Effector memory CD4-positive, alpha-beta T cell (primary cell): ENCODE results near the gene SLC28A1.

Experiments used
- DNase-seq, 3 donors: peaks; one replicate each; pipeline ENCODE4 v3.0.0-alpha.2; 2020
- H3K27ac ChIP-seq: 2 replicates; pipeline ENCODE4 v1.7.0; 2013; ENCODE audit warnings: mild to moderate bottlenecking, low read length, moderate library complexity; ENCODE audit not compliant: insufficient read depth, poor library complexity, severe bottlenecking
- H3K27me3 ChIP-seq: replicated peaks from 2 replicates; pipeline ENCODE4 v1.7.0; 2013; ENCODE audit warnings: mild to moderate bottlenecking, low read length; ENCODE audit not compliant: insufficient read depth, control insufficient read depth, poor library complexity, severe bottlenecking
- H3K36me3 ChIP-seq: 2 replicates; pipeline ENCODE4 v1.7.0; 2013; ENCODE audit warnings: mild to moderate bottlenecking, low read length, moderate library complexity; ENCODE audit not compliant: control insufficient read depth, insufficient read depth
- H3K4me1 ChIP-seq: 2 replicates; pipeline ENCODE4 v1.7.0; 2013; ENCODE audit warnings: low read length, mild to moderate bottlenecking; ENCODE audit not compliant: control insufficient read depth, insufficient read depth, poor library complexity, severe bottlenecking
- H3K4me3 ChIP-seq: 2 replicates; pipeline ENCODE4 v1.7.0; 2013; ENCODE audit warnings: low read length, low read depth, mild to moderate bottlenecking; ENCODE audit not compliant: insufficient read depth, poor library complexity, severe bottlenecking
- H3K9me3 ChIP-seq: 2 replicates; pipeline ENCODE4 v1.7.0; 2013; ENCODE audit warnings: mild to moderate bottlenecking, low read length, moderate library complexity; ENCODE audit not compliant: control insufficient read depth

The SLC28A1 gene

DNA sequence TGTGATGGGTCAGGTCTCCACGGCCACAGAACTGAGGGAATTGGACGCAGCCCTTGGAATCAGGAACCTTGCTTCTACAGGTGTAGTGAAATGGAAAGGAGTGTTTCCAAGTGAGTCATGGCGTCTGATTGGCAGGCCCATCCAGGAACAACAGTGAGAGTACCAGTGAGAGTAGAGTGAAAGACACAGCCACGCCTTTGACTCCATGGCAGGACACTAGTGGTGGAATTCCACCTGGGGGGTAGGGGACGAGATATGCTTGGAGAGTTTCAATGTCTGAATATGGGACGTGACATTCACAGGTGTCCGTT lies 3.0 kb upstream of the SLC28A1 start:
- H3K9me3 ChIP-seq = no peaks in the 10 kb centered on the region
- DNase-seq = no peak
- no peak overlapping the region for H3K27ac ChIP-seq
- no peaks in the 10 kb centered on the region for H3K36me3 ChIP-seq
- no peak overlapping the region for H3K4me3 ChIP-seq
- no peaks in the 10 kb centered on the region for H3K27me3 ChIP-seq
- H3K4me1 ChIP-seq = no peaks in the 10 kb centered on the region

- Histone ChIP-seq H3K4me3 (no peak overlapping the region), H3K27me3 (no peaks in the 10 kb centered on the region), H3K27ac (no peak overlapping the region), H3K36me3 (no peaks in the 10 kb centered on the region), H3K9me3 (no peaks in the 10 kb centered on the region), H3K4me1 (no peaks in the 10 kb centered on the region)
- DNase-seq = no peak
Observed at GRCh38 chr15:84883466-84883865, 996 bp upstream of the SLC28A1 start.

- H3K36me3 ChIP-seq = no peaks in the 10 kb centered on the region
- H3K4me3 ChIP-seq = no peak overlapping the region
- H3K4me1 ChIP-seq = no peaks in the 10 kb centered on the region
- no peaks in the 10 kb centered on the region for H3K9me3 ChIP-seq
- no peak overlapping the region for H3K27ac ChIP-seq
- DNase-seq = no peak
- no peaks in the 10 kb centered on the region for H3K27me3 ChIP-seq
Observed at GRCh38 chr15:84885801-84886200, 1.3 kb downstream of the SLC28A1 start.

DNA sequence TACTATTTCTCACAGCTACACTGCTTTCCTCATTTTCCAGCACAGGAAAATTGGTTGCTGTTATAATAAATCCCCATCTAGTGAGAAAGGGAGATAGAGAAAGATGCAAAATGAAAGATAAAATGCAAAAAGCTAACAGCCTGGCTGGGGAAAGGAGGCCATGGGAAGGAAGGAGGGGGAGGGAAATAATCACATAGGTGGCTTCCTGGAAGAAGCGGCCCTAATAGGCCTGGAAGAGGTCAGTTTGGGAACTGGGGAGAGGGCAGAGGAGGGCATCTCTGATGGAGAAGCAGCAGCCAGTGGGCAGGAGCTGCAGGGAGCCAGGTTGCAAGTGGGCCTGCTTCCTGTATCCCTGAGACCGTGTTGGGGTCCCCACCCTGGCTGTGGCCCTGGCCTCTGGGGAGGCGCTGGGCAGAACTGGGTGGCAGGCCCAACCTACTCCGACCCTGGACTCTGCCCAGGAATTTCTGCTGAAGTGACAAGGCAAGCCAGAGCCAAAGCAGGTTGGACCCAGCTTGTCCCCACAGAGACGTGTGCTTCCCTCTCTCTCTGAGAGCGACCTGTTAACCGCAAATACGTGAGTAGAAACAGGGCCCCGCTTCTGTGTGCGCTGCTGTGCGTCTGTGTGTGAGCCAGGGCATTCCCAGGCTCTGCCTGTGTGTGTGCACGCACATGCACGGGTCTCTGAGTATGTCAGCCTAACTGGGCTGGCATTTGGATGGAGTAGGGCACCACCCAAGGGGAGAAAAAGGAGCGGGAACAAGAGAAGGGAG lies 1.9 kb downstream of the SLC28A1 start:
- Histone ChIP-seq H3K4me1 (no peaks in the 10 kb centered on the region), H3K27ac (no peak overlapping the region), H3K36me3 (no peaks in the 10 kb centered on the region), H3K4me3 (no peak overlapping the region), H3K9me3 (no peaks in the 10 kb centered on the region), H3K27me3 (no peaks in the 10 kb centered on the region)
- DNase-seq = no peak

DNA sequence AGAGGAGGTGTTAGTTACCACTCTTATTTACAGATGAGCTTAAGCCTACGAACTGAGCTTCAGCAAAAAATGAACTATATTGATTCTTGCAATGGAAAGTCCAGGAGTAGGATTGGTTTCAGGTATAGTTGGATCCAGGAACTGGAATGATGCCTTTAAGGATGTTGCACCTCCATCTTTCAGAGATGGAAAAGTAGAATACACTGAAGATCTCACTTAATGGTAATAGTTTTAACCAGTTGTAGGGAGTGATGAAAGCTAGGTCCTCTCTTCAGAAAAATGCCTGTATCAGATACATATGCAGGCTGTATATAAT lies 2.5 kb downstream of the SLC28A1 start:
- Histone ChIP-seq H3K27me3 (no peaks in the 10 kb centered on the region), H3K4me1 (no peaks in the 10 kb centered on the region), H3K36me3 (no peaks in the 10 kb centered on the region), H3K9me3 (no peaks in the 10 kb centered on the region), H3K27ac (no peak overlapping the region), H3K4me3 (no peak overlapping the region)
- DNase-seq = no peak

DNA sequence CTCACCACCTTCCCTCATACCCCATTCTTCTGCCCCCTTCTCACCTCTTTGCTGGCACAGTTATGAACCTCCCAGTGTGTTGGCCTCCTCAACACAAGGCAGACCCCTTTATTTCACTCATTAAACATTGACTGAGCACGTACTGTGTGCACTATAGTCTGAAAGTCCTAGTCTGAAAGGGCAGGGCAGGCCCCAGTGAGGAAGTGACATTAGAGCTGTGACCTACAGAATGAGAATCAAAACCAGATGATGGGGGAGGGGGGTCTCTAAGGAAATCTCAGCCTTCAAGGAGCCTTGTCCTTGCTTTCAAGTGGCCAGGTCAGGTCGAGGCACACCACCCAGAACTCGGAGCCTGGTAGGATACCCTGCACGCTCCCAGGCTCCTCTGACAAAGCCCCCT lies 3.5 kb downstream of the SLC28A1 start:
- Histone ChIP-seq H3K27me3 (no peaks in the 10 kb centered on the region), H3K4me1 (no peaks in the 10 kb centered on the region), H3K36me3 (no peaks in the 10 kb centered on the region), H3K9me3 (no peaks in the 10 kb centered on the region), H3K4me3 (no peak overlapping the region), H3K27ac (no peak overlapping the region)
- no peak for DNase-seq

- Histone ChIP-seq H3K4me1 (no peaks in the 10 kb centered on the region), H3K27ac (no peak overlapping the region), H3K9me3 (no peaks in the 10 kb centered on the region), H3K27me3 (no peaks in the 10 kb centered on the region), H3K36me3 (no peaks in the 10 kb centered on the region), H3K4me3 (no peak overlapping the region)
- DNase-seq = no peak
Observed at GRCh38 chr15:84888639-84889038, 4.2 kb downstream of the SLC28A1 start.

DNA sequence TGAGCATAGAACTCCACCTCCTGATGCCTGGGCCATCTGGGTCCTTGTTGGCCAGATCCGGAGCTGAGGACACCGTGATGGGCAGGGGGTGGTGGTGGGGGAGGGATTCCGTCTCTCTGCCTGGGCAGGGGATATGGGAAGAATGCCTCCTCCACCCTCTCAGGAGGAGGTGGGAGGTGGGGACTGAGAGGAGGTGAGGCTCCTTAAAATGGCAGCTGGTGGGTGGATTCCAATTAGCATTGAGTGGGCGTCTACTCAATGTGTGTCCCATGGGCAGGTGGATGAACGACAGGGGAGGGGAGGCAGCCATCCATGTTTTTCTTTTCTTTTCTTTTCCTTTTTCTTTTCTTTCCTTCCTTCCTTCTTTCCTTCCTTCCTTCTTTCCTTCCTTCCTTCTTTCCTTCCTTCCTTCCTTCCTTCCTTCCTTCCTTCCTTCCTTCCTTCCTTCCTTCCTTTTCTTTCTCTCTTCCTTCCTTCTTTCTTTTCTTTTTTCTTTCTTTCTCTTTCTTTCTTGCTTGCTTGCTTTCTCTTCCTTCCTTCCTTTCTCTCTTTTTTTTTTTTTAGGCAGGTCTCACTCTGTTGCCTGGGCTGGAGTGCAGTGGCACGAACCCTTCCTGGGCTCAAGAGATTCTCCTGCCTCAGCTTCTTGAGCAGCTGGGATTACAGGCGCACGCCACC lies 5.0 kb downstream of the SLC28A1 start:
- no peak overlapping the region for H3K27ac ChIP-seq
- no peak for DNase-seq
- no peaks in the 10 kb centered on the region for H3K9me3 ChIP-seq
- no peaks in the 10 kb centered on the region for H3K4me1 ChIP-seq
- no peaks in the 10 kb centered on the region for H3K36me3 ChIP-seq
- H3K4me3 ChIP-seq = no peak overlapping the region
- no peaks in the 10 kb centered on the region for H3K27me3 ChIP-seq

DNA sequence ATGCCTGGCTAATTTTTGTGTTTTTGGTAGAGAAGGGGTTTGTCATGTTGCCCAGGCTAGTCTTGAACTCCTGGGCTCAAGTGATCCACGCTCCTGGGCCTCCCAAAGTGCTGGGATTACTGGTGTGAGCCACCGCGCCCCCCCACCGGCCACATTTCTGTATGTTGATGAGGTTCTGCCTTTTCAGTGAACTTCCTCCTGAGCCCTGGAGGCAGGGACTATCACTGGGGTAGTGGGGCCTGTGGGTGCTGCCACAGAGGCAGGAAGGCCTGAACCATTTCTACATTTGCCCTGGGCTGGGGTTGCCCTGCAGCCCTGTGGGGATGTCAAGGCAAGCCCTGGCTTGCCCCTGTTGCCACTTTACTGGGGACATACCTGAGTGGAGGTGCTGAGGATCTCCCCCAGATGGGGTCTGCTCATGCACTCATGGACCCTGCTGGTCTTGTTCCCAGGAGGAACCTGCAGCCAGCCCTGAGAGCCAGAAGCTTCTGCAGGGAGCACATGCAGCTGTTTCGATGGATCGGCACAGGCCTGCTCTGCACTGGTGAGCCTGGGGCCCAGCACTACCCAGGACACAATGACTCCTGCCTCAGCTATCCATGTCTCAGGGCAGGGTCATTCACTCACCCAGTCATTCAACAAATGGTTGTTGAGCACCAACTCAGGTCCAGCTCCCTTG lies 5.7 kb downstream of the SLC28A1 start:
- no peaks in the 10 kb centered on the region for H3K27me3 ChIP-seq
- DNase-seq = no peak
- H3K4me1 ChIP-seq = no peaks in the 10 kb centered on the region

DNA sequence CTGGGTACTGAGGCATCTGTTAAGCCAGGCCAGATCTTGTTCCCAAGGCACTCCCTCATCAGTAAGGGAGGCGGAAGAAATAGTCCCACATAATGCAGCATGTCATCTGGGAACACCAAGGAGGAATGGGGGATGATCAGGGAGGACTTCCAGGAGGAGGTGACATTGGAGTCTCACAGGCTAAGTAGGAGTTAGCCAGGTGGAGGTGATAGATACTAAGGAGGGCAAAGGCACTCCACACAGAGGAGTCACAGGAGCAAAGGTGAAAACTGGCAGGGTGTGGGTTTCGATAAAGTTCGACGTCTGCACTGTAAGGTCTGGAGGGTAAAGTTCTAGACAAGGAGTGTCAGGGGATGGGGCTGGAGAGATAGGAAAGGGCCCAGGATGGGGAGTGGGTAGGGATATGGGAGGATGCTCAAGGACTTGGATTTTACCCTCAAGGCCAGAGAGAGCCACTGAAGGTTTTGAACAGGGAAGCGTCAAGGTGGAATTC lies 6.3 kb downstream of the SLC28A1 start:
- Histone ChIP-seq H3K9me3 (no peaks in the 10 kb centered on the region), H3K27ac (no peak overlapping the region), H3K4me1 (no peaks in the 10 kb centered on the region), H3K27me3 (no peaks in the 10 kb centered on the region), H3K4me3 (no peak overlapping the region), H3K36me3 (no peaks in the 10 kb centered on the region)
- DNase-seq = no peak

More for the DNA sequence above, 5.7 kb downstream of the SLC28A1 start:
- H3K9me3 ChIP-seq = no peaks in the 10 kb centered on the region
- no peaks in the 10 kb centered on the region for H3K36me3 ChIP-seq
- no peak overlapping the region for H3K27ac ChIP-seq
- no peak overlapping the region for H3K4me3 ChIP-seq
